HT1080 (cell line): ENCODE data around the gene SCAMP1. TPM values are rescaled to one million over a fixed set of nuclear protein-coding genes. Genes with fewer than 3 reads are reported as not detected.
"Not testable (repeated sequence)": the region's sequence is repeated elsewhere in the genome, so short reads cannot be mapped to it uniquely, and the experiment has no call there.

ENCODE experiments used
- DNase-seq: peaks from one replicate; pipeline ENCODE4 v3.0.0-alpha.2; 2015; ENCODE audit warnings: low read depth
- polyA plus RNA-seq, 2 experiments: library from polyadenylated mRNA; depleted of rRNA; stranded (reverse); fragments of >200 nt; gene quantifications; 2 replicates each; pipeline ENCODE4 v1.2.3, GENCODE V29; 2015
- total RNA-seq: library from RNA; depleted of rRNA; stranded (reverse); fragments of >200 nt; shearing (Covaris generic); gene quantifications from 2 replicates; pipeline ENCODE4 v1.2.3, GENCODE V29; 2014; rRNA removed

Gene SCAMP1
- total RNA-seq: 17.5 and 29.6 TPM in 2 replicates
- polyA plus RNA-seq (2015; cell fraction: cytosol; rRNA removed): 29.5 and 39.3 TPM in 2 replicates
- polyA plus RNA-seq (2015; cell fraction: nucleus; rRNA removed): 27.2 and 28.2 TPM in 2 replicates

GRCh38 chr5:78359831-78360673 lies at the start of gene SCAMP1:
Gene SCAMP1 (plus strand): TSS chr5:78360617. CDS start chr5:78360672, 55 bp downstream.
- peak; percentile 90 for DNase-seq

- no peak for DNase-seq
These were observed 42.9 kb upstream of the SCAMP1 start for GRCh38 chr5:78317515-78317914.

- DNase-seq: no peak
These were observed 42.1 kb upstream of the SCAMP1 start for GRCh38 chr5:78318337-78318736.

- no peak for DNase-seq
These were observed 40.0 kb upstream of the SCAMP1 start for GRCh38 chr5:78320401-78320800.

- no peak for DNase-seq
These were observed 37.2 kb upstream of the SCAMP1 start for GRCh38 chr5:78323241-78323640.

GRCh38 chr5:78326930-78327329 lies 33.5 kb upstream of the SCAMP1 start:
- no peak for DNase-seq

GRCh38 chr5:78327761-78328510 lies 32.5 kb upstream of the SCAMP1 start:
- DNase-seq: no peak

- no peak for DNase-seq
These were observed 31.7 kb upstream of the SCAMP1 start for GRCh38 chr5:78328585-78329173.

GRCh38 chr5:78331523-78332080 lies 28.8 kb upstream of the SCAMP1 start:
- DNase-seq: no peak

- no peak for DNase-seq
These were observed 25.6 kb upstream of the SCAMP1 start for GRCh38 chr5:78334811-78335210.

- DNase-seq: no peak
These were observed 24.4 kb upstream of the SCAMP1 start for GRCh38 chr5:78335976-78336375.

GRCh38 chr5:78336698-78337097 lies 23.7 kb upstream of the SCAMP1 start:
- no peak for DNase-seq

GRCh38 chr5:78339617-78340436 lies 20.6 kb upstream of the SCAMP1 start:
- no peak for DNase-seq

- DNase-seq: no peak
These were observed 19.0 kb upstream of the SCAMP1 start for GRCh38 chr5:78341440-78341839.

- peak; percentile 32 for DNase-seq
These were observed 14.9 kb upstream of the SCAMP1 start for GRCh38 chr5:78345485-78345884.

GRCh38 chr5:78353520-78353919 lies 6.9 kb upstream of the SCAMP1 start:
- no peak for DNase-seq

- DNase-seq: no peak
These were observed 6.2 kb upstream of the SCAMP1 start for GRCh38 chr5:78354066-78354670.

- DNase-seq: no peak
These were observed 4.9 kb upstream of the SCAMP1 start for GRCh38 chr5:78355561-78355960.

GRCh38 chr5:78359455-78359830 lies 974 bp upstream of the SCAMP1 start:
- DNase-seq: not testable (repeated sequence)

GRCh38 chr5:78360674-78360923 lies 182 bp downstream of the SCAMP1 start:
- no peak for DNase-seq
